Stomach (tissue), 9 donors: ENCODE results near the gene ATP6V0D1. TPM values are rescaled to one million over a fixed set of nuclear protein-coding genes. Genes with fewer than 3 reads are reported as not detected.
A peak's percentile ranks its signal among the peaks of the same experiment; 100 is the strongest.

Experiments used
- DNase-seq, 2 donors: peaks; one replicate each; pipeline versions ENCODE4 v3.0.0 to v3.0.0-alpha.2; 2013 to 2019
- H3K27ac ChIP-seq, 5 donors: fragments of 200-600 bp in 4 of 5; sonication (generic) in 4 of 5; one replicate each; pipeline ENCODE4 v1.5.1; 2013 to 2019; ENCODE audit warnings: mild to moderate bottlenecking in 1 of 5, moderate library complexity in 1 of 5
- H3K27me3 ChIP-seq, 3 donors: fragments of 200-600 bp; sonication (generic); one replicate each; pipeline ENCODE4 v1.5.1; 2017 to 2019; ENCODE audit warnings: mixed run types in 1 of 3
- H3K36me3 ChIP-seq, 4 donors: fragments of 200-600 bp; sonication (generic); 1 replicate in 3 of 4; 2 replicates in 1 of 4; pipeline ENCODE4 v1.5.1; 2016 to 2019
- H3K4me1 ChIP-seq, 4 donors: fragments of 200-600 bp; sonication (generic); one replicate each; pipeline ENCODE4 v1.5.1; 2016 to 2019
- H3K4me3 ChIP-seq, 4 donors: fragments of 200-600 bp; sonication (generic) in 3 of 4; one replicate each; pipeline ENCODE4 v1.5.1; 2016 to 2019; ENCODE audit warnings: mild to moderate bottlenecking in 1 of 4
- H3K9me3 ChIP-seq, 4 donors: fragments of 200-600 bp; sonication (generic); one replicate each; pipeline ENCODE4 v1.5.1; 2016 to 2019
- CTCF ChIP-seq, 7 experiments: fragments of 450-650 bp in 4 of 7; fragments of 200-600 bp in 3 of 7; sonication (generic) in 3 of 7; IDR thresholded peaks; one replicate each; pipeline ENCODE4 v1.5.1; 2016 to 2019; ENCODE audit warnings: antibody characterized with exemption in 7 of 7, control low read depth in 2 of 7, mild to moderate bottlenecking in 1 of 7
- EP300 ChIP-seq: sonication (generic); formaldehyde crosslinking; IDR thresholded peaks from one replicate; pipeline ENCODE4 v1.6.1; 2017; ENCODE audit warnings: antibody characterized with exemption
- POLR2A ChIP-seq, 4 donors: fragments of 450-650 bp; IDR thresholded peaks; one replicate each; pipeline ENCODE4 v1.6.1; 2016; ENCODE audit warnings: antibody characterized with exemption in 4 of 4, control low read depth in 2 of 4, mild to moderate bottlenecking in 1 of 4, moderate library complexity in 1 of 4
- POLR2AphosphoS5 ChIP-seq, 3 donors: sonication (generic); formaldehyde crosslinking; IDR thresholded peaks; one replicate each; pipeline ENCODE4 v1.6.1; 2016; ENCODE audit warnings: antibody characterized with exemption in 3 of 3
- WGBS, 5 donors: extraction: QIAGEN DNeasy Blood & Tissue Kit in 3 of 5; methylation state at CpG; one replicate each; pipeline versions ENCODE4 v1.1.5 to v1.1.7; 2013 to 2018; 5-methylcytosine and 5-hydroxymethylcytosine counted together
- intact Hi-C: fragments of 100-400 bp; cut with DNase I; formaldehyde crosslinking; loops from one replicate; pipeline ENCODE4 v1.15.1; 2023; ENCODE audit warnings: low total_unique reads
- polyA plus RNA-seq, 3 donors: library from polyadenylated mRNA; stranded (reverse); fragments of 200-250 nt; gene quantifications; one replicate each; pipeline ENCODE4 v1.2.3, GENCODE V29; 2013
- total RNA-seq, 5 donors: library from RNA; depleted of rRNA; stranded (reverse); fragments of >200 nt; gene quantifications; one replicate each; pipeline versions ENCODE4 v1.1.0 to v1.2.3, GENCODE V29; 2014 to 2016
- donor health status: healthy with polysubstance abuse.
- donor health status: Bipolar disorder and iron deficiency.
- donor health status: healthy.

Gene ATP6V0D1
- total and polyA plus RNA-seq, 8 donors, result 23.5 to 102 (median 64.9) TPM

- Histone ChIP-seq H3K4me1 (peaks cover 45 to 78% (median 74%) of the 10 kb centered on the region in 4 donors), H3K4me3 (peak overlapping the region in 2 of 4 donors; percentile 12 to 26)
- TF ChIP-seq POLR2AphosphoS5 (IDR thresholded peaks at IDR 0.05) (peak in 1 of 3 donors; percentile 4), POLR2A (IDR thresholded peaks at IDR 0.05) (no peak)
These were observed 84.6 kb downstream of the ATP6V0D1 start for GRCh38 chr16:67396159-67397035.

GRCh38 chr16:67395458-67396158, 85.3 kb downstream of the ATP6V0D1 start:
- TF ChIP-seq POLR2AphosphoS5 (IDR thresholded peaks at IDR 0.05) (no peak), POLR2A (IDR thresholded peaks at IDR 0.05) (no peak), CTCF (IDR thresholded peaks at IDR 0.05) (no peak), EP300 (no peak)
- peak in 1 of 2 donors; percentile 59 for DNase-seq
- Histone ChIP-seq H3K36me3 (no peaks in the 10 kb centered on the region), H3K4me3 (peak overlapping the region in 1 of 4 donors; percentile 26), H3K4me1 (peaks cover 45 to 86% (median 80%) of the 10 kb centered on the region in 4 donors), H3K9me3 (no peaks in the 10 kb centered on the region), H3K27ac (peak overlapping the region; percentile 15 to 71 (median 48)), H3K27me3 (peaks cover 0 to 43% (median 0%) of the 10 kb centered on the region in 3 donors)
- 57 to 81% (median 64%) methylated on average over 4 to 13 of the region's 13 CpGs for WGBS, 5 donors
- intact Hi-C loops, result no loop called here

More at GRCh38 chr16:67396159-67397035, 84.6 kb downstream of the ATP6V0D1 start:
- peaks cover 0 to 43% (median 0%) of the 10 kb centered on the region in 3 donors for H3K27me3 ChIP-seq
- H3K27ac ChIP-seq, result peak overlapping the region; percentile 26 to 71 (median 48)
- 20 to 38% (median 23%) methylated on average over 25 to 31 of the region's 31 CpGs for WGBS, 5 donors
- no peaks in the 10 kb centered on the region for H3K36me3 ChIP-seq
- DNase-seq, result peak; percentile 84 to 97
- H3K9me3 ChIP-seq, result no peaks in the 10 kb centered on the region
- intact Hi-C loops, result no loop called here

GRCh38 chr16:67395105-67395457, 85.9 kb downstream of the ATP6V0D1 start:
- peak overlapping the region in 4 of 5 donors; percentile 15 to 71 (median 42) for H3K27ac ChIP-seq
- intact Hi-C loops, result no loop called here
- peaks cover 0 to 43% (median 0%) of the 10 kb centered on the region in 3 donors for H3K27me3 ChIP-seq
- H3K4me1 ChIP-seq, result peaks cover 45 to 88% (median 82%) of the 10 kb centered on the region in 4 donors
- H3K9me3 ChIP-seq, result no peaks in the 10 kb centered on the region
- H3K4me3 ChIP-seq, result no peak overlapping the region
- TF ChIP-seq POLR2AphosphoS5 (IDR thresholded peaks at IDR 0.05) (no peak), EP300 (no peak), POLR2A (IDR thresholded peaks at IDR 0.05) (no peak), CTCF (IDR thresholded peaks at IDR 0.05) (no peak)
- WGBS, 5 donors, result 76 to 85% (median 78%) methylated on average over 10 of the region's 10 CpGs
- no peaks in the 10 kb centered on the region for H3K36me3 ChIP-seq
- DNase-seq, result peak in 1 of 2 donors; percentile 16

DNA sequence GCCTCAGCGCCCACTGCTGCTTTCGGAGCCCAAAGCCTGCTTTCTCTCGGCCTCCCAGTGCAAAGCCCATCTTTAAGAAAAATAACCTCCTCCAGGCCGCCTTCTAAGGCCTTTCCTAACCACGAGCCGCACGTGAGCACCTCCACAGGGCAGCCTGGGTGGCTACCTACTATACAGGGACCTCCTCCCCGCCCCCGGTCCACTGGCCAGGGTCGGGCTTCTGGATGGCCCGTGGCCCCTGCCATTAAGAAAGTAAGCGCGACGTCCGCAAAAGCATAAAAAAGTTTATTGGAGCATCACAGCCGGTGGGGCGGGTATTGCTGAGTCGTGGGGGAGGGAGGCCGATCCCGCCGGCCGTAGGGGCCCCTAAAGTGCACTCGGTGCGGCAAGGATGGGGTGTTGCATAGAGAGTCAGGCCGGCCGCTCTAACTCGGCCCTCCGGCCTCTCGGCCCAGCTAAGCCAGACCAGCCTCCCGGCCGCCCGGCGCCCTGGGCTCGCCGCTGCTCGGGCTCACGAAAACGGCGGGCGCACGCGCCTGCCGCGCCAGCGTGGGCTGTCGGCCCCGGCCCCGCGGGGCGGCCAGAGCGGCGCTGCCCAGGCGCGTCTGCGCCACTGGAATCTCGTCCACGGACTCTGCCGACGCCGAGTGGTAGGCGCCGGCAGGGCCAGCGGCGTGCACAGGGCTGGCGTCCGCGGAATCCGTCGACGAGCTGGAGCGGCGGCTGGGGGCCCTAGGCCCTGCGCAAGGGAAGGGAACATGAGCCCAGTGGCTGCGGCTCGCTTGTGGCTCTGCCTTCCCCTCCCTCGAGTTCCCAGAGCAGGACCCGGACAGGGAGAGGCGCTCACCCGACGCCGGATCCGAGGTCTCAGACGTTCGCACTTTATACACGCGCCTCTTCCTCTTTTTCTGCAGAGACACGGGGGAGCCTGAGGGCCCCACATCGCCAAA, 86.5 kb downstream of the ATP6V0D1 start:
- 53 to 75% (median 68%) methylated on average over 58 to 88 of the region's 88 CpGs for WGBS, 5 donors
- peak overlapping the region; percentile 21 to 71 (median 55) for H3K27ac ChIP-seq
- H3K4me3 ChIP-seq, result peak overlapping the region; percentile 33 to 46 (median 40)
- H3K4me1 ChIP-seq, result peaks cover 39 to 89% (median 76%) of the 10 kb centered on the region in 4 donors
- peaks cover 0 to 43% (median 0%) of the 10 kb centered on the region in 3 donors for H3K27me3 ChIP-seq
- intact Hi-C loops, result no loop called here
- TF ChIP-seq POLR2A (IDR thresholded peaks at IDR 0.05) (no peak), EP300 (no peak), POLR2AphosphoS5 (IDR thresholded peaks at IDR 0.05) (no peak), CTCF (IDR thresholded peaks at IDR 0.05) (no peak)
- no peaks in the 10 kb centered on the region for H3K36me3 ChIP-seq
- H3K9me3 ChIP-seq, result no peaks in the 10 kb centered on the region
- DNase-seq, result peak in 1 of 2 donors; percentile 54
